ENCODE measurements around the gene P2RX6.
"Not testable (repeated sequence)": the region's sequence is repeated elsewhere in the genome, so short reads cannot be mapped to it uniquely, and the experiment has no call there.

The P2RX6 gene

DNA sequence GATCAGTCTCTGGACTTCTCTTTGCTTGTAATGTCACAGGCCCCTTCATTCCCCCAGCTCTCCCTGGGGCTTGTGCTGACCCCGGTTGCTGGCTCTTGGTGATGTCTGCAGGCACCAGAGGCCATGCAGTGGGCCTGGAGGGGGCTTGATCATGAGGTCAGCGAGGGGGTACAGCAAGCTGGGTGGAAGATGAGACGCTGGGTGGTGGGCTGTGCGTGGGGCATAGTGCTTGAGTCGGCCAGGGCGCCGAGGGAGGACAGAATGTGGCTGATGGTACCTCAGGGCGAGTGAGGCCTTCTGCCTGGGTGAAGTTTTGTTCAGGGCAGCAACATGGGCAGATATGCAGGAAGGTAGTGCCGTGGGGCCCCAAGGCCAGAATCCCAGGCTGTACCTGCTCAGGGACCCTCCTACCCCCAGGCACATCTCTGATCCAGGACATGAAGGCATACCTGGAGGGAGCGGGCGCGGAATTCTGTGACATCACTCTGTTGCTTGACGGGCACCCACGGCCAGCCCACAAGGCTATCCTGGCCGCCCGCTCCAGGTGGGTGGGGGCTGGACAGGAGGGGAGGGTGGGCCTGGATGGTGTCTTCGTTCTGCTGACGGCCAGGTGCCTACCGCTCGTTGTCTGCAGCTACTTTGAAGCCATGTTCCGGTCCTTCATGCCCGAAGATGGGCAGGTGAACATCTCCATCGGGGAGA is 19.5 kb upstream of the P2RX6 start:
- DNase-seq = no peak

DNA sequence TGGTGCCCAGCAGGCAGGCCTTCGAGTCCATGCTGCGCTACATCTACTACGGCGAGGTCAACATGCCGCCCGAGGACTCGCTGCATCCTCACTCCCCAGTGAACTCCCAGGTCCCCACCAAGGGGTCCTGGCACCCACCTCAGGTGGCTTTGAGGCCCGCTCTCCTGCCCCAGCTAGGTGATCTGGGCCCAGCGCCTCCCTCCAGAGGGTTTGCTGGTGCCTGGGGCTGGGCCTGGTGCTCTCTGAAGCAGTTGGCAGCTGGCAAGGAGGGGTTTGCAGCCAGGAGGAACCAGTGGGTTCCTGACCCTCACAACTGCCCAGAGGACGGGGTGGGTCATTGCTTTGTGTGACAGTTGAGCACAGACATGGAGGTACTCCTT is 18.9 kb upstream of the P2RX6 start:
- no peak for DNase-seq

DNA sequence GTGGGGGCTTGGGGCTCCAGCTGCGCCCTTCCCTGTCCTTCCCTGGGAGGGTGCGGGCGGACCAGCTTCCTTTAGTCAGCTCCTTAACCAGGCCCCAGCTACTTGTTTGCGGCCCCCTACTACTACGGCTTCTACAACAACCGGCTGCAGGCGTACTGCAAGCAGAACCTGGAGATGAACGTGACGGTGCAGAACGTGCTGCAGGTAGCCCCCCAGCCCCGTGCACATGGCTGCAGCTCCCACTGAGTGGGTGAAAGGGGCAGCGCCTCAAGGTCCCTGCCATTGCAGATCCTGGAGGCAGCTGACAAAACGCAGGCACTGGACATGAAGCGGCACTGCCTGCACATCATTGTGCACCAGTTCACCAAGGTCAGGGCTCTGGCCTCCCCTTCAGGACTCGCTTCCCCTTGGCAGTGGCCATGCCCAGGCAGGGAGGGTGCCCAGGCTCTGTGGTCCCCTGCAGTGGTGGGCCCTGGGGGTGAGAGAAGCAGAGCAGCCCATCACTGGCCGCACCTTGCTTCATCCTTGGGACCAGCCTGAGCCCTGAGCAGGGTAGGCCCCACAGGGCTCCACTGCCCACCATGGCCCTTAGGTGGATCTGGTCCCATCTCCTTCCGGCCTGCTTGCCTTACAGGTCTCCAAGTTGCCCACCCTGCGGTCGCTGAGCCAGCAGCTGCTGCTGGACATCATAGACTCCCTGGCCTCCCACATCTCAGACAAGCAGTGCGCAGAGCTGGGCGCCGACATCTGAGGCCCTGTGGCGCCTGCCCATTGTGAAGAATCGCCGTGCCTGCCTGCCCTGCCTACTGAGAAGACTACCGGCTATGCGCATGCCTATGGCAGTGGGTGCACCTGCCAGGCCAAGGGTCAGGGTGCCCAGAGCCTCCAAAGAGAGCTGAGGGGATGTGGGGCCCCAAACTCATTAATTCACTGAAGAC is 18.1 kb upstream of the P2RX6 start:
- no peak for DNase-seq

DNA sequence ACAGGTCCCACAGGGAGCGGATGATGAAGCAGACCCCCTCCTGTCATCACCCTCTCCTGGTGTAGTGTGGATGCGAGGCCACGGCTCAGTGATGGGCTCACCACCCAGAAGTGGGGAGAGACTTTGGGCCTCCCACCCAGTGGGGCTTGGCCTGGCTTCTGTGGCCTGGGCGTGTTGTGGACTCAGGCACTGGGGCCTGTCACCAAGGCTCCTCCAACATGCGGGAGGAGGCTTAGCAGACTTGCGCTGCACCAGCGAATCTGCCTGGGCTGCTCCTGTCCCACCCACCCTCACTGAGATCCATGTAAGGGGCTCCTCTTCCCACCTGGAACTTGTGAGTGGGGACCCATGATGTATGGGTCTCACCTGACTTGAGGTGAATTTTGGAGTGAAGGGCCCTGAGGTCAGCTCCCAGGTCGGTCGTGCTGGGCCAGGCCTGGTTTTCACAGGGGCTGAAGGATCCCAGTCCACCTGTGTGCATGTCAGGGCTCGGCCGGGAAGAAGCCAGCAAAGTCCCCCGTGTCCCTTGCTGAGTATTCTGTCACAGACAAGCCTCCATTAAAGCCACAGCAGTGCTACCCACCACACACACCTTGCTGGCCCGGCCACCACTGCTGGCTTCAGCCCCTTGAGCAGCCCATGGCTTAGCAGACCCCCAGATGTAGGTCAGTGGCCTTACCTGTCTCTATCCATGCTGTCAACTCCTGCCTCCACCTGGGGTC is 17.3 kb upstream of the P2RX6 start:
- DNase-seq = no peak

DNA sequence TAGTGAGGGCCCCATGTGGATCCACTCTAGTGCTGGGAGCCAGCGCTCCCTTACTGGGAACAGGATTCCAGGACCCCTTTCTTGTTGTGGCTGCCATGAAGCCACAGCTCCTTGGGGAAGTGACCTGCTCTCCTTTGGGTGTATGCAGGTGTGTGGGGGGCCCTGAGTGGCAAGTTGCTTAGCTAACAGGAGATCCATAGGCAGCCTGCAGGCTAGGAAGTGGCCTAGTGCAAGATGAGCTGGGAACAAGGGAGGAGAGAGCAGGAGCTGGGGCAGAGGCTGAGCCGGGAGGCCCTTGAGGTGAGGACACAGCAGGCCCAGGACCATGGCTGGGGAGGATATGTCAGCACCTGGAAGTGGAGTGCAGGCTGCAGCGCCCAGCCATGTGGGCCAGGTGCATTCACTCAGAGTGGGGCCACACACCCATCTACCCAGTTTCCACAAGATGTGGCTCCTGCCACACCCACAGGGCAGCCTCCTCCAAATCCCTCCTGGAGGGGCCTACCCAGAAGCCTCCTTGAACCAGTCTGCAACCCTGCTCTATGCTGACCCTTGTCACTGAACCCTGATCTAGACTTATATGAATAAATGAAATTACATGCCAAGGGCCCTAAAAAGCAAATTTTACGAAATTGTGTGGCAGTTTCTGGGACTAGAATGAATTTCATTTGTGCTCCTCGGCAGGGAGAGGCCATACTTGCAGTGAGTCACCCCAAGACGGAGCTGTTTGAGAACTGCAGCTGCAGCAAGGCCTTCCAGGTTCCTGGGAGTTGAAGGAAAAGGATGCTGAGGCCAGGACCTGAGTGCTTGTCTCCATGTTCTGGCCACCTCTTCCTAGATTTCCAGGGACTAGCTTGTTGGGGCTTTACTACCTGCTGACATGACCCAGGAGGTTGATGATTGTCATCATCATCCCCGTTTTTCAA is 16.3 kb upstream of the P2RX6 start:
- DNase-seq = peak; percentile 5

DNA sequence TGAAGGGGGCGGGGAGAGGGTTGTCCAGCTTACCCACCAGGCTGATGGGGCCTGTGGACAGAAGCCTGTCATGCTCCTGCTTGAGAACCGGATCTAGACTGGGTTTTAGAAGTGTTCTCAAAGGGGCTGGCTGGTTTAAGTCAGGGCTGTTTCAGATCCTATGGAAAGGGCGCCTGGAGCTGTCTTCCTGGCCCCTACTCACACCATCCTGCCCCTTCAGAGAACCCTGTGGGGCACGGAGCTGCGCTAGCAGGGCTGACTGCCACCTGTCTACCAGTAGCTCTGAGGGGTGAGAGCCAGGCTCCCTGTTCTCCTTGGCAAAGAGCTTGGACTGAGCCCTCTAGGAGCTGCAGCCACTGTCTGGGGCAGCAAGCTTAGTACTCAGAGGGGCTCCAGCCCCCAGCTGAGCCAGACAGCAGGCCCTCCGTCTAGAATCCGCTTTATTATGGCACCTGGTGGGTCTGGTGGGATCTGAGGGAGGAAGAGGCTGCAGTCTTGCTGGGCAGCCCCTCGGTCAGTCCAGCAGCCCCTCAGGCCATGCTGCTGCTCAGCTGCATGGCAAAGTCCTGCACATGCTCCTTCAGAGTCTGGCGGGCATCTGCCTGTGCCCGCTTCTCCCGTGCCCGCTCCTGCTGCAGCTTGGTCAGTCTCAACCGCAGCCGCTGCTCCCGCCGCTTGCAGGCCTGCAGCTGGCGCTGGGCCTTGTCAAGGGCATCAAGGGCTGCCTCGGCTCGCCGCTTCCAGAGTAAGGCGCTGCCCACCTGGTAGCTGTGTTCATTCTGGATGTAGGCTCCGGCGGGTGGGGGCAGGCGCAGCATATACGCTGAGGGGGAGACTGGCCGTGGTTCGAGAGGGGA is 15.4 kb upstream of the P2RX6 start:
- no peak for DNase-seq

DNA sequence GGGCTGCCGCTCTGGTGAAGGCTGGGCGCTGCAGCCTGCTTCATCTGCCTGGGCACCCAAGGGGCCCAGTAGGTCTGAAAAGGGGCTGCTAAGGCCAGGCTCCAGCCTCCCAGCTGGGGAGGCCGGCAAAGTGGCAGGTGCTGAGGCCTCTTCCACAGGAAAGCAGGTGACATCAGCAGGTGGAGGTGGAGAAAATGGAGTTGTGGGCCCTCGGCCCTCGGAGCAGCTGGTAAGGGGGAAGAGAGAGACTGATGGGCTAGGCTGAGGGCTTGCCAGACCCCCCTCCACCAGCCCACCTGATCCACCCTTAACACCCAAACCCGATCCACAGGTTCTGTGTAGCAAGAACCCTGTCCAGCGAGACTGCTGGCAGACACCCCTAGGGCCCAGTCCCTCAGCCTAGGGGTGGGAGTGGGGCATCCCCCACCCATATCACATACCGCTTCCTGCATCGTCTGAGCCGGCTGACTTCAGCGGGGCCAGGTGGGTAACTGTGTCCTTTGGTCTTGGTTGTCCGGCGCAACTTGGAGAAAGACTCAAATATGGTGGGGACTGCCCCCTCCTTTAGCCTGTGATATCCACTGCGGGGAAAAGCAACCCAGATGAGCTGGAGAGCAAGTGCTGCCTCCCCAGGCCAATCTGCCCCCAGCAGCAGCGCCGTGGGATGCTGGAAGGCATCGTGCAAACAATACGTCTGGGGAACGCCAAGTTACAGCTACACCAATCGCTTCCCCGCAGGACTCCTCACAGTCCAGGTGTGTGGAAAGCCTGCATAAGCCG is 14.6 kb upstream of the P2RX6 start:
- no peak for DNase-seq

DNA sequence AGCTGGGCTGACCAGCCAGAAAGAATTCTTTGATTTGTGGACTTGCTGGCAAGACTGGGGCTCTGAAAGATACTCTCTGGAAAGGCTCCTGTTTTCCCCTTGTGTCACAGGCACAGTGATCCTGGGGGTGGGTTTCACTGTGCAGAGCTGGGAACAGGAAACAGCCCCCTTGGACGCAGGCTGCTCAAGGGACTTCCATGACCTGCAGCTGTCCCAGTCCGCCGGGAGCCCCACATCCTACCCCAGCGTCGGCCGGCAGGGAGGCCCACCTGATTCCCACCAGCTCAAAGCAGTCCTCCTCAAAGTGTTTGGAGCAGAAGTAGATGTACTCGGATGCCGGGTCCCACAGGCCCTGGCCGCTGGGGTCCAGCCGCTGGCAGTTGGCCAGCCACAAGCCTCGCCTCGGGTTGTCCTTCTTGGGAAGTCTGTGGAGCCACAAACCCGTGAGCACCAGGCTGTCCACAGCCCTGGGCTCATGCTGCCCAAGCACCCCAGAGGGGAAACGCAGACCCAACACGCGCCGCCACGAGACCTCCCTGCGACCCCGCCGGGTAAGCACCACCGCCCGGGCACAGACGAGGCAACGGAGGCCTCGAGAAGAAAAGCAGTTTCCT is 13.9 kb upstream of the P2RX6 start:
- peak; percentile 1 for DNase-seq

DNA sequence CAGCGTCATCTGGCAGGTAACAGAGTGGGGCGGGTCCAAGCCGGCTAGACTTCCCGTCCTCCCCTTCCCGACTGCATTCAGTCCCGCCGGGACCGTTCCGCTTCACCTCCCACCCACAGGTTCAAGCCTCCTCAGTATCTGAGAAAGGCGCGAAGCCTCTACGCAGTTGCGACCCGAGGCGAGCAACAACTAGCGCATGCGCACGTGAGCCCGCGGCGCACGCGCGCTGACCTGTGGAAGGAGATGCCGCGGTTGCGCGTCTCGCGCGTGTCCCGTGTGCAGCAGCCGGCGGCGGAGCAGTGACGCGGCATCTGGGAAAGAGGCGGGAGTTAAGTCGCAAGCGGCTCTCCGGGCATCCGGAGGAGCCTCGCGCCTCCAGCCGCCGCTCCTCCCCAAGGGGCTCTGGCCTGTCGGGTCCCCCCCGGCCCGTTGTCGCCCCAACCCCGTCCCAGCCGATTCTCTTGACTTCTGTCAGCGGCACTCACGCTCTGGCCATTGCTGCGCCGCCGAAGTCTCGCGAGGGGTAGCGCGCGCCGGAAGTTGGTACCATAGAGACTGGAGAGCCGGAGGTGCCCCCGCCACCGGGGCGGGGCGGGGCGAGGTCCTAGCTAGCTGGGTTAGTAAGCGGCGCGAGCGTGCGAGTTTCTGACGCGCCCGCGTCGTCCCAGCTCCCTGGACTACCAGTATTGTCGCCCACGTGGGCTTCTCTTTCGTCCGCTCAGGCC is 13.2 kb upstream of the P2RX6 start, which contains the start of gene THAP7:
Gene THAP7 (minus strand): TSS at position 518 of the 725 bp plus-strand sequence. CDS start 207 bp downstream, at position 311.
- peak; percentile 92 for DNase-seq

DNA sequence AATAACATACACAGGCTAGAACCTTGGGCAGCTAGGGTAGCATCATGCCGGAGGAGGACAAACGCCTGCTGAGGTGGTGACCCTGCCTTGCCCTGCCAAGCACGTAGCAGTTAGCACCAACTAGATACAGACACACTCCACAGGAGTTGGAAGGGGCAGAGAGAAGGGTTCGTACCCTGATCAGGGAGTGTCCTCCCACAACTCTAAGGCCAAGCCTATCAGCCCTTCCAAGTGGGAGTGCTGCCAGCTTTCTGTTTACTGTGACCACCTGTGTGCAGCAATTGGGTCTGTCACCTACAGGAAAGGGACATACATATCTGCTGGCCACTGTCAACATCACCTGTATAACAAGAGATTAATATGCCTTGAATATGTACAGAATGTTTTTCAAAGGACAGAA is 11.2 kb upstream of the P2RX6 start:
- DNase-seq = no peak

DNA sequence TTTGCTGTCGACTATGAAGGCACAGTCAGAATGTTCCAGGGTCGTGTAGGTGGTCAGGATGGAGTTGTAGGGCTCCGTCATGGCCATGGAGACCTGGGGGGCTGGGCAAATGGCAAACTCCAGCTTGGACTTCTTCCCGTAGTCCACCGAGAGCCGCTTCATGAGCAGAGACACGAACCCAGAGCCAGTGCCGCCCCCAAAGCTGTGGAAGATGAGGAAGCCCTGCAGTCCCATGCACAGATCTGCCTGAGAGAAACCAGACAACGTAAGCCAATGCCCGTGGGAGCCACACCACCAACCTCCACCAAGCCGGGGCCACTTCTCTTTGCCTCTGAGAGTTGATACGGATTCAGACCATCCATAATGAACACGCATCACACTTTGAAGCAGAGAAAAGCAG is 5.8 kb upstream of the P2RX6 start:
- DNase-seq = not testable (repeated sequence)

DNA sequence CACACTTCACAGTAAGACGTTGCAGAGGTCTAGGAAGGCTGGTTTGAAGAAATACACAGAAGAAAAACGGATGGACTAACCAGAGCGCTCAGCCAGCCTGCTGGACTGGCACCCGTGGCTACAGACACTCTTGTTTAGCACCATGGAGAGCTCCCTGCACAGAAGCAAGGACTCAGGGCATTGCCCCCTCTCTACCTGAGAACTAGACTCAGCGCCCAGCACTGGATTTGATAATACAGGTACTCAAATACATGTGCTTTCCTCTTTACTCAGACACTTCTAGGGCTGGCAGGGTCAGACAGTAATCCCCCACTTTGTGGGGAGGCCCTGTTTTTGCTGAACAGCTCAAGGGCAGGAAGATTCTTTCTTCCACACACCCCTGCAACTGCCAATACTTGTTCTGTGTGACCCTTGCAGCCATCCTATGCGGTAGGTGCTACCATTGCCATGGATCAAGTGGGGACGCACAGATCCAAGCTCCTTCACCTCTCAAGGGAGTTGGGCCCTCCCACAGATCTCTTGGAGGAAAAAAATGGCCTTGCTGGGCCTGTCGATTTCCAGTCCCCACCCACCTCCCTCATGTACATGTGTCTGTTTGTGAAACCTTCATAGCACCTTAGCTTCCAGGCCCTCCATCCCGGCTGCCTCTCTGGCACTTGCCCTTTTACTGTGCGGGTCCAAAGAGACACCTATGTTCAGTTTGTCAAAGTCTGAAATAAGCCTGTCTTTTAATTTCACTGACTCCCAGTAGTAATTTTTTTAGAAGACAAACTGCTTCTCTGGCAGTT is 5.1 kb upstream of the P2RX6 start:
- peak; percentile 11 for DNase-seq

DNA sequence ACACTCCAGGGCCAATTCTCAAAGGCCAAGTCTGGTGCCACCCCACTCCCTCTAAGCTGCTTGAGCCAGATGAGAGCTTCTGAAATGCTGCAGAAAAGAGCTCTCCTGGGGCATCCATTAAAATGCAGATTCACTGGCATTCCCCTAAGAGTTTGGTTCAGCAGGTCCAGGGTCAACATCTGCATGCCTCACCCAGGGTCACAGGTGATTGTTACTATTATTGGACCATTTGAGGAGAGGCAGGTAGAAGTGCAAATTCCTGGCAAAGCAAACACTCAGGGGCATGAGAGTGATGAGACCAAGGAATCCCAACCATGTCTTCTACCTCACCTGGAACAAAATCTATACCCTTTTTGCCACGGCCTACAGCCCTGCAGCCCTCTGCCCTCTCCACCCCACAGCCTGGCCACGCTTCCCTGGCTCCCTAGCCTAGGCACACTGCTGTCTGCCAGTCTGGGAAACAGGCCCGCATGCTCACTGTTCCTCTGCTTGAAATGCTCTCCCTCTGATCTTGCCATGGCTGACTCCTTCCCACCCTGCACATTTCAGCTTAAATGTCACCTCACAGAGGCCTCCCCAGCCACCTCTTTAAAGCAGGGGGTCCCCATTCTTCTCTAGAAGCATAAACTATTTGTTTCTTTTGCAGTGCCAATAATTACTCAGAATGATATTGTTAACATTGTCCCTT is 4.4 kb upstream of the P2RX6 start:
- DNase-seq = no peak

DNA sequence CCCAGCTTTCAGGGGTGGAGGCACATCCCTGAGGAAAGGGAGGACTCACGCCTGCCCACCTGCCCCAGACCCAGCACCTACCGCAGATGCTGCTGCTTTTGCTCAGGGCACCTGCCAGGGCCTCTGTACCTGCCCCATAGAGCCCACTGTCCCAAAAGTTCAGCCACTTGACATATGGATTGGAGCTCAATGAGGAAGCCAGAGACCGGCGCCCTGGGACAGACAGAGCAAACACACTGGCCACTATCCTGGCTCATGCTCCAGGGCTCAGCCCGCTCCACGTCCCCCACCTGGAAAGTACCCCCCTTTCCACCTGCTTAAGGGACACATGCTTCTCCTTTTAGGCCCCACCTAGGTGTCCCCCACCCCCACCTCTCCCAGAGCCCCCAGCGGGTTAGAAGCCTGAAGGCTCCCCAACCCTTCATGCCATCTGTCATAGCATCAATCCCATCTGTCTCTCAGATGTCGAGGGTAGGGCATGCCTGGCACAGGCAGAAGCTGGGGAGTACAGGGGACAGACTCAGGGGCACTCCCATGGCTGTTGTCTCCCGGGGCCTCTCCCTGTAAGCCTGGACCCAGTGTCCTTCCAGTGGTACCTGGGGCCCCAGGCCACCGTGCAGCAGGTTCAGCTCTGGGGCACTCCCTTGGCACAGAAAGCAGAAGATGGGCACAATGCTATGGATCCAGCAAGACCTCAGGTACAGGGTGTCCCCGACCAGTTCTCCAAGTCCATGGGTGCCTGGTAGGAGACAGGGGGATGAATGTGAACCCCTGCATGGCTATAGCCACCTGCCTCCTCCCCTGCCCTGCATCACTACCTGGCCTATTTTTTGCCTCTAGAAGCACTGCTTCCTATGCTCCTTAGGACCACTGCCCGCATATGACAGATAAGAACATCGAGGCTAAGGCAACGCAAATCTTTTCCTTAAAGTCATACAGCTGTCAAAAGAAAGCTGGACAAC is 2.2 kb upstream of the P2RX6 start:
- no peak for DNase-seq

DNA sequence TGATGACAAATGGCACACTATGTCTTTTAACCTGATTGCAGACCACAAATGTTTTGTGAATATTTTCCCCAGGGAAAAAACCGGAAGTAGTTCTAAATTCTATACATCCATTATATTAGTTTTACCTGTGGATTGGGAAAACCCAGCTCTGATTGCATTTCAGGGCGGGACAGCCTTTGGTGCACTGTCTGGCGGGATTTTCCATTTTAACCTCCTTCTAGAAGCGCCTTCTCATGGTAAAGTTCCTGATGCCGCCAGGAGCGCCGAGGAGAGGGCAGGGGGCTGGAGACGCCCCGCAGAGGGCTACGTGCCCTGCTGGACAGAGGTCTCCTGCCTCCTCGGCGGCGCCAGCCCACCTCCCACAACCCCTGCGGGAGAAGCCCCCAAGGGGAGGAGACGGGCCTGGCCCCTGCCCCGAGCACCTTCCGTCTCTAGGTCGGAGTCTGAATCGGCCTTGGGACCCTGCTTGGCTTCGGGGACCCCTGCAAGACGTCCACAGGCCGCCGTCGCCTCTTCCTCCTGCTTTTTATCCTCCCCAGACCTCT is 1.2 kb upstream of the P2RX6 start:
- DNase-seq = no peak

DNA sequence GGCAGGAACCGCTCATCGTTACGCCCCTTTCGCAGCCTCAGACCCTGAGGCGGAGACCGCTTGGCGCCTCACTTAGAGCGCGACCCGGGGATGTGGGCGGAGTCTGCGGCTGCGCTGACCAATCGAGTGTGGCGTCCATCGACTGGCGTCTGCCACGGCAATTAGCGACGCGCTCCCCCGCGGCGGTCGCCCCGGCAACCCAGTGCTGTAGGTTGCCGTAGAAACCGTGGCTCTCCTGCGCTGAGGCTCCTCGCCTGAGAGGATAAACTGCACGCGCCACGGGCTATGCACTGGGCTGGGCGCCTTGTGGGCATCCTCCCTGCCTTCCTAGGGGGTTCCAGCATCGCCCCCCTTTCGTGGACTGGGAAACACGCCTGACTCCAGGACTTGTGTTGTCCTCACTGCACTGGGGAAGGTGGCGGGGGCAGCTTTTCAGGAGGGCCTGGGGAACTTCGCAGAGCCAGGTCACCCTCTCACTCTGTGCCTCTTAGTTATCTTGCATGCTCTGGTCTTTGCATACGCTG is 701 bp upstream of the P2RX6 start:
- peak; percentile 87 for DNase-seq
